ENCODE results near the gene SURF6.

GRCh38 chr9:133382507-133383141, 46.6 kb upstream of the SURF6 start:
- TF ChIP-seq CTCF (IDR thresholded peaks at IDR 0.05) (no peak), POLR2A (IDR thresholded peaks at IDR 0.05) (no peak)
